HG03565 (cell line): ENCODE measurements around the gene TCF3.

Experiments
- ATAC-seq: cut with Tn5 transposase; IDR thresholded peaks from one replicate; pipeline ENCODE4 v1.9.1; 2021; ENCODE audit warnings: mild to moderate bottlenecking, moderate library complexity; ENCODE audit not compliant: unreplicated experiment

TCF3 gene

DNA sequence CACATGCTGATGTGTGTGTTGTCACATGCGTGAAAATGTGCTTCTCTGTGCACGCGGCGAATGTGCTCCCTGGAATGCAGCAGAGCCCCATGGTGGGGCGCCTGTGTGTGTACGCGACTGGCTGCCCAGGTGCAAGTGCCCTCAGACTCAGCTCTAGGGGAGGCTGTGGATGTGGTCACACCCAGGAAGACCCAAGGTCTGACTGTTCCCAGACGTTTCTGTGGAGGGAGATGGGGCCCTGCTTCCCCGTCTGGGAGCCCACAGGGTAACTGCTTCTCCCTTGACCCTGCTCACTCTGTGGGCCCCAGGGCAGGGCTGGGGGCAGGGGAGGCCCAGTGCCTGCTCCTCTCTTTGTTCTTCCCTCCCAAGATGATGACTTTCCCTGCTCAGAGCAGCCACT is 39.3 kb downstream of the TCF3 start:
- ATAC-seq, result no peak

DNA sequence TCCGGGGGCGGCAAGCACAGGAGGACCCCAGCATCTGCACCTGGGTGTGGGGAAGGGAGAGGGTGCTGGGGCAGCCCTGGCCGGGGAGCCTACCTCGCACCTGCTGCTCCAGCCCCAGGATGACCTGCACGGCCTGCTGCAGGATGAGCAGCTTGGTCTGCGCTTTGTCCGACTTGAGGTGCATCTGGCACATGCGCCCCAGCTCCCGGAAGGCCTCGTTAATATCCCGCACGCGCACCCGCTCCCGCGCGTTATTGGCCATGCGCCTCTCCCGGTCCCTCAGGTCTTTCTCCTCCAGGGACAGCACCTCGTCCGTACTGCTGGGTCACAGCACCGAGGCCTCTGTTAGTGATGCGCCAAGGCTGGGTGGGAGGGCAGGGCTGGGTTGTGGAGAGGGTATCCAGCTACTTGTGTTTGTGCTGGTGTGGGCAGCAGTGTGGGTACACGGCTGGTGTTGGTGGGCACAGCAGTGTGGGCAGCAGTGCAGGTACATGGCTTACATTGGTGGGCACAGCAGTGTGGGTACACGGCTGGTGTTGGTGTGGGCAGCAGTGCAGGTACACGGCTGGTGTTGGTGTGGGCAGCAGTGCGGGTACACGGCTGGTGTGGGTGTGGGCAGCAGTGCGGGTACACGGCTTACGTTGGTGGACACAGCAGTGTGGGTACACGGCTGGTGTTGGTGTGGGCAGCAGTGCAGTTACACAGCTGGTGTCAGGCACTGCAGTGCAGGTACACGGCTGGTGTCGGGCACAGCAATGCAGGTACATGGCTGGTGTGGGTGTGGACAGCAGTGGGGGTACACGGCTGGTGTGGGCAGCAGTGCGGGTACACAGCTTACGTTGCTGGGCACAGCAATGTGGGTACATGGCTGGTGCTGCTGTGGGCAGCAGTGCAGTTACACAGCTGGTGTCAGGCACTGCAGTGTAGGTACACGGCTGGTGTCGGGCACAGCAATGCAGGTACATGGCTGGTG is 40.0 kb downstream of the TCF3 start:
- no peak for ATAC-seq

- ATAC-seq, result no peak
Observed at GRCh38 chr19:1611353-1611752, 41.1 kb downstream of the TCF3 start.

- no peak for ATAC-seq
Observed at GRCh38 chr19:1610579-1610978, 41.8 kb downstream of the TCF3 start.

- no peak for ATAC-seq
Observed at GRCh38 chr19:1609680-1610474, 42.5 kb downstream of the TCF3 start.

- ATAC-seq, result no peak
Observed at GRCh38 chr19:1609103-1609396, 43.4 kb downstream of the TCF3 start.

- ATAC-seq, result no peak
Observed at GRCh38 chr19:1608359-1609102, 43.9 kb downstream of the TCF3 start.

DNA sequence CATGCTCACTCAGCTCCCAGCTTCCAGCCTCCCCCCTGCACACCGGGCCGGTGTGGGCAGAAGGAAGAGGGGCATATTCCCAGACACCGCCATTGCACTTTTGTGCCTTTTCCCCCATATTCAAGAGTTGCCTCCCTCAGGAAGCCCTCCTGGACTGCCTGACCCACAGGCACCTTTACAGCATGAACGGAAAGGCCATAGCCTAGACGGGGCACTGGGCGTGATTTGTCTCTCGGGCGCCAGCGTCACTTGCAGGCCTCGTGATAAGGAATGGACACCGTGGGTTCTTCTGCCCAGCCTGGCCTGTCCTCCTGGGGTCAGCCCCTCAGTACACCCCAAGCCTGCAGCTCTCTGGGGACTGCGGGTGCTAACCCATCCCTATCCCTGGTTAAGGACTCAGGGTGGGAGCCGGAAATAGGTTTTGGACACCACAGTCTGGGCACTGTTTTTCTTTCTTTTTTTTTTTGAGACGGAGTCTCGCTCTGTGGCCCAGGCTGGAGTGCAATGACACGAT is 46.2 kb downstream of the TCF3 start:
- no peak for ATAC-seq

- ATAC-seq, result peak; percentile 58
Observed at GRCh38 chr19:1605236-1606137, 46.9 kb downstream of the TCF3 start, which contains the start of gene UQCR11. Gene UQCR11, minus strand, starts transcription at chr19:1605462. Its CDS starts 53 bp downstream, at chr19:1605409.

DNA sequence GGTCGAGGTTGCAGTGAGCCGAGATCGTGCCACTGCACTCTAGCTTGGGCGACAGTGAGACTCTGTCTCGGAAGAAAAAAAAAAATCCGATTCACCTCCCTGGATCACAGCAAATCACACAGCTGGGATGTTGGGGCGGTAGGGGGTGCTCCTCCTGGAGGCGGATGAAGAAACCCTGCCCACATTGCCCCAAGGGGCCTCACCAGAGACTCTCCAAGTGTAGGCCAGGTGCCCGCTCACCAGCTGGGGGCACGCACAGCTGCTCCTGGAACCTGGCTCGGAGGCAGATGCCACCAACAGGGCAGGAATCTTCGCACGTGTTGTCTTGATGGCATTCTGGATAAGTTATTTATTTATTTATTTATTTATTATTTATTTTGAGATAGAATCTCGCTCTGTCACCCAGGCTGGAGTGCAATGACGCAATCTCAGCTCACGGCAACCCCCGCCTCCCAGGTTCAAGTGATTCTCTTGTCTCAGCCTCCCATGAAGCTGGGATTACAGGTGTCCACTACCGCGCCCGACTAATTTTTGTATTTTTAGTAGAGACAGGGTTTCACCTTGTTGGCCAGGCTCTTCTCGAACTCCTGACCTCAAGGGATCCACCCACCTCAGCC is 50.2 kb downstream of the TCF3 start:
- ATAC-seq, result no peak

GRCh38 chr19:1601613-1602064 is 50.8 kb downstream of the TCF3 start:
- ATAC-seq, result no peak

- ATAC-seq, result no peak
Observed at GRCh38 chr19:1599460-1599846, 53.0 kb downstream of the TCF3 start.

DNA sequence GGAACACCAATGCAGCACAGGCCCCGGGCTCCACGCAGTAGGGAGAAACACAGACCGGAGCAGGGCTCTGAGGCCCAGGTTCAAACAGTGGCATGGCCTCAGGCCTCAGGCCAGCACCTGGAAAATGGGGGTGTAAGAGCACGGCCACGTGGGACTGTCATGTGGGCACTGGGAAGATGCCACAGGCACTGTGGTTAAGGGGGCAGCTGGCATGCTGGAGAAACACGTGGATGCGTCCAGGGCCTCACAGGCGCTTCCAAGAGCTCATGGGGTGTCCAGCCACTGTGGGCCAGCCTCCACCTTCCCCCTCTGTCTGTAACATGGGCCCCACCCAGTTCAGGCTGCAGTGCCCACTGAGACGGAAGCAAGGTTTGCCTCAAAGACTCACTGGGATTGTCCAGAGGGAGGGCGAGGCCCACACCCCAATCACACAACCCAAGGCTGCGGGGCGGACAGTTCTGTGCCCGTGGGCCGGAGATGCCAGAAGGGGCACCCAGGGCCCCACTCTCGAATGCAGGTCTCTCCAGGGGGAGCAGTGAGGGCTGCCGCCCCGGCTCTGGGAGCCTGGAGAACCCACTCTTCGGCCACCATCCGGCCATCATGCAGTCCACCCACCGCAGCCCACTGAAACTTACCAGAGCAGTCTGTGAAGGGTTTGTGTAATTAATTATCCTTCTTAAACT is 53.5 kb downstream of the TCF3 start:
- no peak for ATAC-seq

- ATAC-seq, result no peak
Observed at GRCh38 chr19:1593501-1593772, 59.0 kb downstream of the TCF3 start.

GRCh38 chr19:1592755-1593500 is 59.5 kb downstream of the TCF3 start, which contains the start of gene MBD3:
Gene MBD3, minus strand, starts transcription at chr19:1592865. Its CDS starts 234 bp downstream, at chr19:1592631.
- peak; percentile 59 for ATAC-seq

DNA sequence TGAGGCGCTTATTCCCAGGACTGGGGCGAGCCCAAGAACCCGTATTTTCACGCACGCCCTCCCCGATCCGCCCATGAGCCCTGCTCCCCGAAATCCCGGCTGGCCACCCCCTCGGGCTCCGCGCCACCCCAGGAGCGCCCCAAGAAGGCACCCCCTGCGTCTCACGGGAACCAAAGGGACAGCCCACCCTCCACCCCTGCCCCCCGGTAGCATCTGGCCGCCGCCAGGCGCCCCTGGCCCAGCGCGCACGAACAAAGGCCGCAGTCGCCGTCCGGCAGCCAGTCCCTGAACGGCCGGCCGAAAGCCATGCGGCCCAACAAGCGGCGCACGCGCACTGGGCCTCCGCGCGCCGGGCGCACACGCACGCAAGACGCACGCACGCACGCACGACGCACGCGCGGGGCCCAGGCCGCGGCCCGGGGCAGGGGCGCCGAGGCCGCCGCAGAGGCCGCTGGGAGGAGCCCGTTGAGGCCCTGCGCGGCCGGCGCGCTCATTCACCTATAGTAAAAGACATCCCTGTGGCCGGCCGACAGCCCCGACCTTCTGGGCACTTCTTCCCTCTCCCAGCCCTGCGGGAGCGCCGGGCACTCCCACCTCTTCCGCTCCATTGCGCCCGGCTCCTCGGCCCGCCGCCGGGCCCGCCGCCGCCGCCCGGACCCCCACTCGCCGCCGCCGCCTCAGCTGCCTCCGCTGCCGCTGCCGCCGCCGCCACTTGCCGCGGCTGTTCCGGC is 60.2 kb downstream of the TCF3 start:
- ATAC-seq, result peak; percentile 42

GRCh38 chr19:1591421-1592023 is 60.9 kb downstream of the TCF3 start:
- ATAC-seq, result no peak
